ENCODE results near the gene GRK6.

The GRK6 gene

GRCh38 chr5:177382423-177383029, 44.0 kb upstream of the GRK6 start:
- TF ChIP-seq FOXP2 (optimal IDR thresholded peaks at IDR 0.05; ENCODE audit: borderline replicate concordance, extremely low read depth, extremely low read length, insufficient read depth) (no peak), TAF1 (IDR thresholded peaks at IDR 0.05; ENCODE audit: borderline replicate concordance, insufficient read depth, low read length) (no peak), POLR2AphosphoS5 (IDR thresholded peaks at IDR 0.05; ENCODE audit: low read depth, low read length) (no peak), SIN3A (IDR thresholded peaks at IDR 0.05; ENCODE audit: borderline replicate concordance, insufficient read depth, low read length) (no peak), REST (IDR thresholded peaks at IDR 0.05; ENCODE audit: insufficient read depth in 1 of 2, low read depth in 2 of 2, low read length in 2 of 2) (no peak)

- no peak for TF ChIP-seq FOXP2 (optimal IDR thresholded peaks at IDR 0.05; ENCODE audit: borderline replicate concordance, extremely low read depth, extremely low read length, insufficient read depth)
These were observed 43.3 kb upstream of the GRK6 start for GRCh38 chr5:177383181-177383580.

- TF ChIP-seq TAF1 (IDR thresholded peaks at IDR 0.05; ENCODE audit: borderline replicate concordance, insufficient read depth, low read length), result no peak
- no peak for TF ChIP-seq SIN3A (IDR thresholded peaks at IDR 0.05; ENCODE audit: borderline replicate concordance, insufficient read depth, low read length)
- no peak for TF ChIP-seq POLR2AphosphoS5 (IDR thresholded peaks at IDR 0.05; ENCODE audit: low read depth, low read length)
- TF ChIP-seq REST (IDR thresholded peaks at IDR 0.05; ENCODE audit: insufficient read depth in 1 of 2, low read depth in 2 of 2, low read length in 2 of 2), result no peak
- no peak for TF ChIP-seq FOXP2 (optimal IDR thresholded peaks at IDR 0.05; ENCODE audit: borderline replicate concordance, extremely low read depth, extremely low read length, insufficient read depth)
These were observed 42.3 kb upstream of the GRK6 start, which contains the start of gene SLC34A1 for GRCh38 chr5:177384134-177384533. Gene SLC34A1, plus strand, starts transcription at chr5:177384434. Its CDS starts 1,308 bp downstream, at chr5:177385742.

GRCh38 chr5:177385720-177386119, 40.8 kb upstream of the GRK6 start:
- TF ChIP-seq FOXP2 (optimal IDR thresholded peaks at IDR 0.05; ENCODE audit: borderline replicate concordance, extremely low read depth, extremely low read length, insufficient read depth) (no peak), POLR2AphosphoS5 (IDR thresholded peaks at IDR 0.05; ENCODE audit: low read depth, low read length) (no peak), REST (IDR thresholded peaks at IDR 0.05; ENCODE audit: insufficient read depth in 1 of 2, low read depth in 2 of 2, low read length in 2 of 2) (no peak), TAF1 (IDR thresholded peaks at IDR 0.05; ENCODE audit: borderline replicate concordance, insufficient read depth, low read length) (no peak), SIN3A (IDR thresholded peaks at IDR 0.05; ENCODE audit: borderline replicate concordance, insufficient read depth, low read length) (no peak)

GRCh38 chr5:177386542-177386941, 39.9 kb upstream of the GRK6 start:
- TF ChIP-seq POLR2AphosphoS5 (IDR thresholded peaks at IDR 0.05; ENCODE audit: low read depth, low read length) (no peak), REST (IDR thresholded peaks at IDR 0.05; ENCODE audit: insufficient read depth in 1 of 2, low read depth in 2 of 2, low read length in 2 of 2) (no peak), FOXP2 (optimal IDR thresholded peaks at IDR 0.05; ENCODE audit: borderline replicate concordance, extremely low read depth, extremely low read length, insufficient read depth) (no peak), SIN3A (IDR thresholded peaks at IDR 0.05; ENCODE audit: borderline replicate concordance, insufficient read depth, low read length) (no peak), TAF1 (IDR thresholded peaks at IDR 0.05; ENCODE audit: borderline replicate concordance, insufficient read depth, low read length) (no peak)
